ENCODE results near the gene DNAH1. TPM values are rescaled to one million over a fixed set of nuclear protein-coding genes. Genes with fewer than 3 reads are reported as not detected.

The DNAH1 gene
- total RNA-seq, 1 donor from 2014 or later, result 1.2 TPM

GRCh38 chr3:52352566-52352965 is 36.4 kb downstream of the DNAH1 start:
- no peak for DNase-seq (ENCODE audit: low spot score in 2 of 2)
- no peak for FAIRE-seq

- FAIRE-seq (no peak), DNase-seq (ENCODE audit: low spot score in 2 of 2) (no peak)
Measured at GRCh38 chr3:52353291-52353855, 37.3 kb downstream of the DNAH1 start.

GRCh38 chr3:52354676-52355075 is 38.6 kb downstream of the DNAH1 start:
- FAIRE-seq (no peak), DNase-seq (ENCODE audit: low spot score in 2 of 2) (no peak)

- FAIRE-seq (no peak), DNase-seq (ENCODE audit: low spot score in 2 of 2) (no peak)
Measured at GRCh38 chr3:52355526-52355925, 39.4 kb downstream of the DNAH1 start.

GRCh38 chr3:52356126-52356525 is 40.0 kb downstream of the DNAH1 start:
- FAIRE-seq (no peak), DNase-seq (ENCODE audit: low spot score in 2 of 2) (no peak)

GRCh38 chr3:52357151-52358080 is 41.3 kb downstream of the DNAH1 start:
- no peak for DNase-seq (ENCODE audit: low spot score in 2 of 2)
- no peak for FAIRE-seq

GRCh38 chr3:52358362-52358940 is 42.3 kb downstream of the DNAH1 start:
- no peak for DNase-seq (ENCODE audit: low spot score in 2 of 2)
- no peak for FAIRE-seq

- FAIRE-seq (no peak), DNase-seq (ENCODE audit: low spot score in 2 of 2) (no peak)
Measured at GRCh38 chr3:52359116-52359855, 43.2 kb downstream of the DNAH1 start.

GRCh38 chr3:52361011-52361410 is 44.9 kb downstream of the DNAH1 start:
- FAIRE-seq (no peak), DNase-seq (ENCODE audit: low spot score in 2 of 2) (no peak)

- DNase-seq (ENCODE audit: low spot score in 2 of 2) (no peak), FAIRE-seq (no peak)
Measured at GRCh38 chr3:52361454-52361853, 45.3 kb downstream of the DNAH1 start.

- DNase-seq (ENCODE audit: low spot score in 2 of 2), result no peak
- FAIRE-seq, result no peak
Measured at GRCh38 chr3:52361898-52362297, 45.8 kb downstream of the DNAH1 start.

- DNase-seq (ENCODE audit: low spot score in 2 of 2) (no peak), FAIRE-seq (no peak)
Measured at GRCh38 chr3:52364322-52365035, 48.4 kb downstream of the DNAH1 start.

GRCh38 chr3:52366527-52366926 is 50.4 kb downstream of the DNAH1 start:
- DNase-seq (ENCODE audit: low spot score in 2 of 2) (peak; percentile 57 to 67), FAIRE-seq (no peak)

GRCh38 chr3:52367891-52368880 is 52.1 kb downstream of the DNAH1 start:
- DNase-seq (ENCODE audit: low spot score in 2 of 2), result peak in 1 of 2 donors; percentile 47
- no peak for FAIRE-seq

- no peak for DNase-seq (ENCODE audit: low spot score in 2 of 2)
- FAIRE-seq, result no peak
Measured at GRCh38 chr3:52370531-52370930, 54.4 kb downstream of the DNAH1 start.

GRCh38 chr3:52372822-52373504 is 56.8 kb downstream of the DNAH1 start:
- no peak for FAIRE-seq

GRCh38 chr3:52373676-52374075 is 57.6 kb downstream of the DNAH1 start:
- no peak for DNase-seq (ENCODE audit: low spot score in 2 of 2)
- FAIRE-seq, result no peak

More at GRCh38 chr3:52372822-52373504, 56.8 kb downstream of the DNAH1 start:
- peak in 1 of 2 donors; percentile 49 for DNase-seq (ENCODE audit: low spot score in 2 of 2)

GRCh38 chr3:52374173-52374572 is 58.1 kb downstream of the DNAH1 start:
- FAIRE-seq (no peak), DNase-seq (ENCODE audit: low spot score in 2 of 2) (no peak)

All from frontal cortex (tissue), 4 donors.